IgD-negative memory B cell (primary cell): ENCODE results near the gene YIPF4. TPM values are rescaled to one million over a fixed set of nuclear protein-coding genes. Genes with fewer than 3 reads are reported as not detected.
"Not testable (repeated sequence)": the region's sequence is repeated elsewhere in the genome, so short reads cannot be mapped to it uniquely, and the experiment has no call there.

Experiments used
- H3K27ac Mint-ChIP-seq, 3 donors: one replicate each; pipeline ENCODE4 v1.8.0; 2020 to 2022; ENCODE audit warnings: mild to moderate bottlenecking in 3 of 3, mixed read lengths in 3 of 3, moderate library complexity in 1 of 3
- H3K27me3 Mint-ChIP-seq: one replicate; pipeline ENCODE4 v1.8.0; 2021; ENCODE audit warnings: mixed read lengths
- H3K36me3 Mint-ChIP-seq: one replicate; pipeline ENCODE4 v1.8.0; 2020; ENCODE audit warnings: mild to moderate bottlenecking, mixed read lengths
- H3K4me1 Mint-ChIP-seq, 3 donors: one replicate each; pipeline ENCODE4 v1.8.0; 2020 to 2022; ENCODE audit warnings: mixed read lengths in 3 of 3, mild to moderate bottlenecking in 1 of 3
- H3K4me3 Mint-ChIP-seq, 4 donors: one replicate each; pipeline ENCODE4 v1.8.0; 2020 to 2022; ENCODE audit warnings: mild to moderate bottlenecking in 4 of 4, mixed read lengths in 4 of 4, moderate library complexity in 3 of 4
- H3K9me3 Mint-ChIP-seq, 3 donors: one replicate each; pipeline ENCODE4 v1.8.0; 2020 to 2021; ENCODE audit warnings: mixed read lengths in 3 of 3, mild to moderate bottlenecking in 1 of 3
- polyA plus RNA-seq: library from polyadenylated mRNA; unstranded; fragments of 300-500 nt; fragmentation: Illumina TruSeq; gene quantifications from one replicate; pipeline ENCODE4 v1.2.3, GENCODE V29; 2021

Gene YIPF4
- polyA plus RNA-seq, 1 donor from 2014 or later = 24.2 TPM

- Mint-ChIP-seq H3K36me3 (no peaks in the 10 kb centered on the region), H3K27me3 (no peaks in the 10 kb centered on the region), H3K4me3 (peak within 1 kb of the TSS; percentile 82 to 91 (median 84)), H3K27ac (peak within 1 kb of the TSS; percentile 65 to 99 (median 73)), H3K9me3 (no peaks in the 10 kb centered on the region), H3K4me1 (peaks cover 15 to 22% (median 21%) of the 10 kb centered on the region in 3 donors)
These were observed 13.1 kb upstream of the YIPF4 start, which contains the start of gene NLRC4 for GRCh38 chr2:32264422-32265105. NLRC4 (minus strand) TSS chr2:32264886; CDS start chr2:32256775, 8,111 bp downstream.

- Mint-ChIP-seq H3K4me1 (no peaks in the 10 kb centered on the region), H3K27ac (no peak overlapping the region), H3K36me3 (peaks cover 4% of the 10 kb centered on the region), H3K9me3 (no peaks in the 10 kb centered on the region), H3K4me3 (no peak overlapping the region), H3K27me3 (no peaks in the 10 kb centered on the region)
These were observed 6.6 kb upstream of the YIPF4 start for GRCh38 chr2:32271063-32271462.

DNA sequence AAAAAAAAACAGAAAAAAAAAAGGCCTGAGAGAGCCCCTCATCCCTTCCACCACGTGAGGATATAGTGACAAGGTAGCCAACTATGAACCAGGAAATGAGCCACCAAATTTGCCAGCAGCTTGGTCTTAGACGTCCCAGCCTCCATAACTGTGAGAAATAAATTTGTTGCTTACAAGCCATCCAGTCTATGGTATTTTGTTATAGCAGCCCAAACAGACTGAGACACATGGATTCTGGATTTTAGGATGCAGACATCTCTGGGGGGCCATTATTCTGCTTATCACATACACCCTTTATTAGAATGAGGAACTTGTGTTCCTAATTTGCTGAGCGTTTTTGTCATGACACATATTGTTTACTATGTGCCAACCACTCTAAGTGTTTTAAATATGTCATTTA is 5.4 kb upstream of the YIPF4 start:
- H3K4me3 Mint-ChIP-seq = peak overlapping the region in 1 of 4 donors; percentile 50
- no peaks in the 10 kb centered on the region for H3K27me3 Mint-ChIP-seq
- peaks cover 4% of the 10 kb centered on the region for H3K36me3 Mint-ChIP-seq
- H3K9me3 Mint-ChIP-seq = no peaks in the 10 kb centered on the region
- H3K4me1 Mint-ChIP-seq = peaks cover 0 to under 1% (median 0%) of the 10 kb centered on the region in 3 donors
- H3K27ac Mint-ChIP-seq = no peak overlapping the region

DNA sequence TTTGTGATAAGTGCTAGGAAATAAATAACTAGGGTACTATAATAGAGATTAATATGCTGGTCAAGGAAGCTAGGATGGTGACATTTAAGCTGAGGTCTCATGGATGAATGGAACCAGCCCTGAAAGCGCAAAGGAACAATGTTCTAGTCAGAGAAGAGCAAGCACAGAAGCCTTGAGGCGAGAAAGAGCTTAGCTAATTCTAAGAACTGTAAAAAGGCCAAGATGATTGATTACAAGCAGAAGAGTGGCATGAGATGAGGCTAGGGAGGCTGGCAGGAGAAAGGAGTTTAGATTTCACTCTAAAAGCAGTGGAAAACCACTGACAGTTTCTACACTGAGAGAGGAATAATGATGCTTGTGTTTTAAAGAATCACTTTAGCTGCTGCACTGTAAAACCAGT is 3.4 kb upstream of the YIPF4 start:
- Mint-ChIP-seq H3K9me3 (no peaks in the 10 kb centered on the region), H3K4me3 (peak overlapping the region in 1 of 4 donors; percentile 70), H3K36me3 (peaks cover 4% of the 10 kb centered on the region), H3K4me1 (peaks cover 3 to 12% (median 7%) of the 10 kb centered on the region in 3 donors), H3K27ac (no peak overlapping the region), H3K27me3 (no peaks in the 10 kb centered on the region)

- H3K27ac Mint-ChIP-seq = peak overlapping the region in 1 of 3 donors; percentile 53
- H3K9me3 Mint-ChIP-seq, H3K36me3 Mint-ChIP-seq, H3K27me3 Mint-ChIP-seq: not testable (repeated sequence)
- H3K4me3 Mint-ChIP-seq = peak overlapping the region in 1 of 4 donors; percentile 66
- peaks cover 3 to 14% (median 8%) of the 10 kb centered on the region in 3 donors for H3K4me1 Mint-ChIP-seq
These were observed 1.9 kb upstream of the YIPF4 start for GRCh38 chr2:32275790-32276189.

DNA sequence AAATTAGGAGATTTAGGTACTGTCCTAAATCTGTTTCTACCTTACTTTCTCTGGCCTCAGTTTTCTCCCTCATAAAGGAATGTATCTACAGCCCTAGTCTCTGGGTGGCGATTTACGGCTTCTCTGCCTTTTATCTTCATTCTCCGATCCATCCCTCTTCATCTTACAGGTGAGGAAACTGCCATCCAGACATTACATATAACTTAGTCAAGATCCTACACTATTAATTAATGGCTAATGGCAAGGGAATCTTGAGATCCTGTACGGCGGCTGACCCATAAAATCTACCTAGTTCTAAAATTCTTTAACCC is 386 bp upstream of the YIPF4 start:
- Mint-ChIP-seq H3K9me3 (no peaks in the 10 kb centered on the region), H3K27ac (peak overlapping the region; percentile 96 to 100 (median 97)), H3K4me3 (peak overlapping the region; percentile 92 to 97 (median 95)), H3K36me3 (peaks cover 4% of the 10 kb centered on the region), H3K27me3 (no peaks in the 10 kb centered on the region), H3K4me1 (peaks cover 3 to 15% (median 10%) of the 10 kb centered on the region in 3 donors)

- H3K27me3 Mint-ChIP-seq = no peaks in the 10 kb centered on the region
These were observed 762 bp downstream of the YIPF4 start for GRCh38 chr2:32278478-32278853.

DNA sequence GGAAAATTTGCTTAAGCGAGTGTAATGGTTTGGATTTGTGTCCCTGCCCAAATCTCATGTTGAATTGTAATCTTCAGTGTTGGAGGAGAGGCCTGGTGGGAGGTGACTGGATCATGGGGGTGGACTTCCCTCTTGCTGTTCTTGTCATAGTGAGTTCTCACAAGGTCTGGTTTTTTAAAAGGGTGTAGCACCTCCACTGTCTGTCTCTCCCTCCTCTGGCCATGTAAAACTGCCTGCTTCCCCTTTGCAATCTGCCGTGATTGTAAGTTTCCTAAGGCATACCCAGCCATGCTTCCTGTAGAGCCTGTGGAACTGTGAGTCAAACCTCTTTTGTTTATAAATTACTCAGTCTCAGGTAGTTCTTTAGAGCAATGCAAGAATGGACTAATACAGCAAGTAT is 6.6 kb downstream of the YIPF4 start:
- peaks cover 5% of the 10 kb centered on the region for H3K36me3 Mint-ChIP-seq
- no peaks in the 10 kb centered on the region for H3K9me3 Mint-ChIP-seq
- peak overlapping the region in 1 of 3 donors; percentile 56 for H3K27ac Mint-ChIP-seq
- peaks cover 25 to 42% (median 32%) of the 10 kb centered on the region in 3 donors for H3K4me1 Mint-ChIP-seq
- peak overlapping the region in 1 of 4 donors; percentile 59 for H3K4me3 Mint-ChIP-seq
- H3K27me3 Mint-ChIP-seq = no peaks in the 10 kb centered on the region

More at GRCh38 chr2:32278478-32278853, 762 bp downstream of the YIPF4 start:
- Mint-ChIP-seq H3K4me1 (peaks cover 6 to 21% (median 14%) of the 10 kb centered on the region in 3 donors), H3K4me3 (peak overlapping the region; percentile 92 to 97 (median 95)), H3K9me3 (no peaks in the 10 kb centered on the region), H3K36me3 (peaks cover 6% of the 10 kb centered on the region), H3K27ac (peak overlapping the region; percentile 86 to 100 (median 97))

DNA sequence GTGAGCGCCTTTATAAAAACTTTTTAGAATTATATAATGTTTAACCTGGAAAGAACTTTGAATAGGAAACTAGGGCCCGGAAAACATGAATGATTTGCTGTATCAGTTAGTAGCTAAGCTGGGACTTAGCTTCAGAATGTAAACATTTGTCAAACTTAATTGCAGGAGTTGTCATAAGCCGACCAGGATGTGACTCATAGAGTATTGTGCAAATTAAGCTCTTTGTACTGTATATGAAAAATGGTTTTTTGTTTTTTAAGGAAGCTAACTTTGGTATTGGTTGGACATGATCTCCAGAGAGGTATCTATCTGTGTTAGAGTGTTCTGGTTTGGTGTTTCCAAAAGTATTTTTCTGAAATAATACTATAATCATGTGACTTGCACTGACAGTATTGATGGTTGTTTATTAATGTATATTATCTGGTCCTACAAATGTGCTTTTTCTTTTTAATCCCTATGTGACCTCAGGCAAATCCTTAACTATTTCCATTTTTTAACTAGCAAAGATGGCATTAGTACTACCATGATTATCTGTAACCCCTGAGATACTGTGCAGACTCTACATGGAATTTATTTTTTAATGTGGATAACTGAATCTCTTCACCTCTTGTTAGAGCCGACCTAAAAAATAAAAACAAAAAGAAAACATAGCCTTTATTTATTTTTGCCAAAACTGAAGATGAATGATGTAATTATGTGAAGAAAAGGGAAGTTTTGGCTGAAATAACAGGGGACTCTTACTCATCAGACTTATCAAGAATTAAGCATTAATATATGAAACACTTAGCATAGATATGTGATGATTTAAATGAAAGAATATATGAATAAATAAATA is 11.7 kb downstream of the YIPF4 start:
- no peak overlapping the region for H3K4me3 Mint-ChIP-seq
- H3K4me1 Mint-ChIP-seq = peaks cover 22 to 30% (median 22%) of the 10 kb centered on the region in 3 donors
- no peaks in the 10 kb centered on the region for H3K27me3 Mint-ChIP-seq
- H3K27ac Mint-ChIP-seq = no peak overlapping the region
- H3K36me3 Mint-ChIP-seq = peaks cover 3% of the 10 kb centered on the region
- H3K9me3 Mint-ChIP-seq = no peaks in the 10 kb centered on the region

GRCh38 chr2:32290000-32290339 is 12.3 kb downstream of the YIPF4 start:
- Mint-ChIP-seq H3K27ac (no peak overlapping the region), H3K36me3 (peaks cover 3% of the 10 kb centered on the region), H3K27me3 (no peaks in the 10 kb centered on the region), H3K4me3 (no peak overlapping the region), H3K9me3 (no peaks in the 10 kb centered on the region), H3K4me1 (peaks cover 16 to 24% (median 16%) of the 10 kb centered on the region in 3 donors)

- Mint-ChIP-seq H3K27me3 (no peaks in the 10 kb centered on the region), H3K4me3 (no peak overlapping the region), H3K36me3 (peaks cover 3% of the 10 kb centered on the region), H3K27ac (no peak overlapping the region), H3K4me1 (peaks cover 8 to 19% (median 11%) of the 10 kb centered on the region in 3 donors), H3K9me3 (no peaks in the 10 kb centered on the region)
These were observed 14.0 kb downstream of the YIPF4 start for GRCh38 chr2:32291746-32292145.

GRCh38 chr2:32293493-32293892 is 15.8 kb downstream of the YIPF4 start:
- H3K9me3 Mint-ChIP-seq, H3K27me3 Mint-ChIP-seq, H3K27ac Mint-ChIP-seq, H3K4me3 Mint-ChIP-seq, H3K36me3 Mint-ChIP-seq: not testable (repeated sequence)
- peaks cover 4 to 10% (median 7%) of the 10 kb centered on the region in 3 donors for H3K4me1 Mint-ChIP-seq

DNA sequence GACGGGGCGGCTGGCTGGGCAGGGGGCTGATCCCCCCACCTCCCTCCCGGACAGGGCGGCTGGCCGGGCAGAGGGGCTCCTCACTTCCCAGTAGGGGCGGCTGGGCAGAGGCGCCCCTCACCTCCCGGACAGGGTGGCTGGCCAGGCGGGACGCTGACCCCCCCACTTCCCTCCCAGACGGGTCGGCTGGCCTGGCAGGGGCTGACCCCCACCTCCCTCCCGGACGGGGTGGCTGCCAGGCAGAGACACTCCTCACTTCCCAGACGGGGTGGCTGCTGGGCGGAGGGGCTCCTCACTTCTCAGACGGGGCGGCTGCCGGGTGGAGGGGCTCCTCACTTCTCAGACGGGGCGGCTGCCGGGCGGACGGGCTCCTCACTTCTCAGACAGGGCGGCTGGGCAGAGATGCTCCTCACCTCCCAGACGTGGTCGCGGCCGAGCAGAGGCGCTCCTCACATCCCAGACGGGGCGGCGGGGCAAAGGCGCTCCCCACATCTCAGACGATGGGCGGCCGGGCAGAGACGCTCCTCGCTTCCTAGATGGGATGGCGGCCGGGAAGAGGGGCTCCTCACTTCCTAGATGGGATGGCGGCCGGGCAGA is 16.4 kb downstream of the YIPF4 start:
- H3K27me3 Mint-ChIP-seq, H3K9me3 Mint-ChIP-seq, H3K4me1 Mint-ChIP-seq, H3K27ac Mint-ChIP-seq, H3K36me3 Mint-ChIP-seq, H3K4me3 Mint-ChIP-seq: not testable (repeated sequence)

GRCh38 chr2:32310577-32310976 is 32.9 kb downstream of the YIPF4 start:
- no peaks in the 10 kb centered on the region for H3K27me3 Mint-ChIP-seq

GRCh38 chr2:32314886-32315285 is 37.2 kb downstream of the YIPF4 start:
- Mint-ChIP-seq H3K27ac (no peak overlapping the region), H3K36me3 (peaks cover 3% of the 10 kb centered on the region), H3K27me3 (no peaks in the 10 kb centered on the region), H3K4me3 (no peak overlapping the region), H3K4me1 (no peaks in the 10 kb centered on the region), H3K9me3 (no peaks in the 10 kb centered on the region)

More at GRCh38 chr2:32310577-32310976, 32.9 kb downstream of the YIPF4 start:
- no peak overlapping the region for H3K27ac Mint-ChIP-seq
- H3K4me3 Mint-ChIP-seq = no peak overlapping the region
- H3K4me1 Mint-ChIP-seq = no peaks in the 10 kb centered on the region
- H3K9me3 Mint-ChIP-seq = no peaks in the 10 kb centered on the region
- H3K36me3 Mint-ChIP-seq = peaks cover 4% of the 10 kb centered on the region
